Natural killer cell treated with Interleukin-12 subunit alpha and Interleukin-12 subunit beta and Interleukin-15 and Interleukin-18, amount 100 ng/mL, for 72 hours (primary cell): Measurements from ENCODE around the gene C2CD5. TPM values are rescaled to one million over a fixed set of nuclear protein-coding genes. Genes with fewer than 3 reads are reported as not detected.
"Not testable (repeated sequence)": the region's sequence is repeated elsewhere in the genome, so short reads cannot be mapped to it uniquely, and the experiment has no call there.

Source experiments
- ATAC-seq, 2 donors: fragments of 150-1000 bp; cut with Tn5 transposase in 1 of 2; sonication (Bioruptor Pico), chemical (Tn5 transposase) in 1 of 2; 2 replicates each; pipeline ENCODE4 v1.10.0; 2021
- DNase-seq: peaks from one replicate; pipeline ENCODE4 v3.0.0; 2022; ENCODE audit warnings: low spot score
- H3K27ac Mint-ChIP-seq, 2 donors: 1 replicate in 1 of 2; 2 replicates in 1 of 2; pipeline ENCODE4 v1.8.0; 2022; ENCODE audit warnings: mixed read lengths in 2 of 2, mild to moderate bottlenecking in 1 of 2, moderate library complexity in 1 of 2
- H3K27me3 Mint-ChIP-seq, 2 donors: 1 replicate in 1 of 2; 2 replicates in 1 of 2; pipeline ENCODE4 v1.8.0; 2022; ENCODE audit warnings: mixed read lengths in 2 of 2
- H3K36me3 Mint-ChIP-seq: one replicate; pipeline ENCODE4 v1.8.0; 2022; ENCODE audit warnings: mixed read lengths
- H3K4me1 Mint-ChIP-seq, 2 donors: 1 replicate in 1 of 2; 2 replicates in 1 of 2; pipeline ENCODE4 v1.8.0; 2022; ENCODE audit warnings: low read depth in 2 of 2, mixed read lengths in 2 of 2, mild to moderate bottlenecking in 1 of 2
- H3K4me3 Mint-ChIP-seq: one replicate; pipeline ENCODE4 v1.8.0; 2022; ENCODE audit warnings: mixed read lengths
- H3K9me3 Mint-ChIP-seq: 2 replicates; pipeline ENCODE4 v1.8.0; 2022; ENCODE audit warnings: mixed read lengths
- total RNA-seq, 2 donors: library from RNA; stranded (reverse); gene quantifications; one replicate each; pipeline ENCODE4 v1.2.3, GENCODE V29; 2022

C2CD5 gene
- total RNA-seq, 2 donors from 2014 or later: 22.4 to 36.6 TPM

GRCh38 chr12:22529281-22530060, 14.9 kb downstream of the C2CD5 start:
- Mint-ChIP-seq H3K27me3 (no peaks in the 10 kb centered on the region), H3K27ac (no peak overlapping the region), H3K4me1 (peaks cover 10 to 13% of the 10 kb centered on the region in 2 donors), H3K9me3 (no peaks in the 10 kb centered on the region), H3K4me3 (no peak overlapping the region), H3K36me3 (peaks cover 20% of the 10 kb centered on the region)
- no peak for DNase-seq
- no peak for ATAC-seq

GRCh38 chr12:22527999-22528398, 16.3 kb downstream of the C2CD5 start:
- Mint-ChIP-seq H3K4me3 (no peak overlapping the region), H3K27ac (no peak overlapping the region), H3K27me3 (no peaks in the 10 kb centered on the region), H3K4me1 (peaks cover 5 to 7% of the 10 kb centered on the region in 2 donors), H3K9me3 (no peaks in the 10 kb centered on the region), H3K36me3 (peaks cover 14% of the 10 kb centered on the region)
- DNase-seq: no peak
- ATAC-seq: no peak

- Mint-ChIP-seq H3K27me3 (no peaks in the 10 kb centered on the region), H3K4me3 (no peak overlapping the region), H3K36me3 (peaks cover 8% of the 10 kb centered on the region), H3K27ac (no peak overlapping the region), H3K9me3 (no peaks in the 10 kb centered on the region), H3K4me1 (no peaks in the 10 kb centered on the region)
- ATAC-seq (no peak), DNase-seq (no peak)
Measured at GRCh38 chr12:22526836-22527235, 17.5 kb downstream of the C2CD5 start.

- H3K36me3 Mint-ChIP-seq: no peaks in the 10 kb centered on the region
- H3K4me1 Mint-ChIP-seq: no peaks in the 10 kb centered on the region
- no peaks in the 10 kb centered on the region for H3K27me3 Mint-ChIP-seq
- H3K4me3 Mint-ChIP-seq: no peak overlapping the region
- H3K27ac Mint-ChIP-seq: no peak overlapping the region
- ATAC-seq (no peak), DNase-seq (no peak)
- H3K9me3 Mint-ChIP-seq: no peaks in the 10 kb centered on the region
Measured at GRCh38 chr12:22525426-22525825, 18.9 kb downstream of the C2CD5 start.

- H3K9me3 Mint-ChIP-seq: no peaks in the 10 kb centered on the region
- H3K27ac Mint-ChIP-seq: no peak overlapping the region
- H3K27me3 Mint-ChIP-seq: no peaks in the 10 kb centered on the region
- no peak overlapping the region for H3K4me3 Mint-ChIP-seq
- ATAC-seq (no peak), DNase-seq (no peak)
- H3K4me1 Mint-ChIP-seq: no peaks in the 10 kb centered on the region
- peaks cover 4% of the 10 kb centered on the region for H3K36me3 Mint-ChIP-seq
Measured at GRCh38 chr12:22518998-22519397, 25.3 kb downstream of the C2CD5 start.

GRCh38 chr12:22518060-22518719, 26.2 kb downstream of the C2CD5 start:
- Mint-ChIP-seq H3K4me3 (no peak overlapping the region), H3K27me3 (no peaks in the 10 kb centered on the region), H3K9me3 (no peaks in the 10 kb centered on the region), H3K36me3 (peaks cover 4% of the 10 kb centered on the region), H3K4me1 (no peaks in the 10 kb centered on the region), H3K27ac (no peak overlapping the region)
- ATAC-seq (no peak), DNase-seq (no peak)

GRCh38 chr12:22514875-22515274, 29.5 kb downstream of the C2CD5 start:
- H3K4me1 Mint-ChIP-seq: no peaks in the 10 kb centered on the region
- H3K4me3 Mint-ChIP-seq: no peak overlapping the region
- no peaks in the 10 kb centered on the region for H3K27me3 Mint-ChIP-seq
- no peaks in the 10 kb centered on the region for H3K9me3 Mint-ChIP-seq
- H3K27ac Mint-ChIP-seq: no peak overlapping the region
- H3K36me3 Mint-ChIP-seq: peaks cover 4% of the 10 kb centered on the region
- no peak for ATAC-seq
- DNase-seq: no peak

GRCh38 chr12:22505826-22506225, 38.5 kb downstream of the C2CD5 start:
- H3K9me3 Mint-ChIP-seq: no peaks in the 10 kb centered on the region
- H3K27ac Mint-ChIP-seq: no peak overlapping the region
- H3K27me3 Mint-ChIP-seq: no peaks in the 10 kb centered on the region
- no peaks in the 10 kb centered on the region for H3K36me3 Mint-ChIP-seq
- no peak overlapping the region for H3K4me3 Mint-ChIP-seq
- H3K4me1 Mint-ChIP-seq: no peaks in the 10 kb centered on the region
- DNase-seq (no peak), ATAC-seq (no peak)

- Mint-ChIP-seq H3K36me3 (no peaks in the 10 kb centered on the region), H3K9me3 (no peaks in the 10 kb centered on the region), H3K27me3 (no peaks in the 10 kb centered on the region), H3K4me3 (no peak overlapping the region), H3K27ac (no peak overlapping the region), H3K4me1 (no peaks in the 10 kb centered on the region)
- DNase-seq (no peak), ATAC-seq (no peak)
Measured at GRCh38 chr12:22500100-22500499, 44.2 kb downstream of the C2CD5 start.

- Mint-ChIP-seq H3K27me3 (no peaks in the 10 kb centered on the region), H3K36me3 (no peaks in the 10 kb centered on the region), H3K27ac (no peak overlapping the region), H3K4me3 (no peak overlapping the region), H3K9me3 (no peaks in the 10 kb centered on the region), H3K4me1 (no peaks in the 10 kb centered on the region)
- ATAC-seq: no peak
- no peak for DNase-seq
Measured at GRCh38 chr12:22499445-22499844, 44.9 kb downstream of the C2CD5 start.

- H3K4me3 Mint-ChIP-seq: no peak overlapping the region
- DNase-seq (no peak), ATAC-seq (no peak)
- H3K27ac Mint-ChIP-seq: no peak overlapping the region
- peaks cover 15% of the 10 kb centered on the region for H3K36me3 Mint-ChIP-seq
- H3K9me3 Mint-ChIP-seq: no peaks in the 10 kb centered on the region
- no peaks in the 10 kb centered on the region for H3K27me3 Mint-ChIP-seq
- no peaks in the 10 kb centered on the region for H3K4me1 Mint-ChIP-seq
Measured at GRCh38 chr12:22494319-22494718, 50.0 kb downstream of the C2CD5 start.

GRCh38 chr12:22491034-22491433, 53.3 kb downstream of the C2CD5 start:
- no peaks in the 10 kb centered on the region for H3K27me3 Mint-ChIP-seq
- peaks cover 20% of the 10 kb centered on the region for H3K36me3 Mint-ChIP-seq
- no peak overlapping the region for H3K4me3 Mint-ChIP-seq
- ATAC-seq (no peak), DNase-seq (no peak)
- no peak overlapping the region for H3K27ac Mint-ChIP-seq
- H3K9me3 Mint-ChIP-seq: no peaks in the 10 kb centered on the region
- no peaks in the 10 kb centered on the region for H3K4me1 Mint-ChIP-seq

- Mint-ChIP-seq H3K27me3 (no peaks in the 10 kb centered on the region), H3K9me3 (no peaks in the 10 kb centered on the region), H3K4me3 (no peak overlapping the region), H3K4me1 (no peaks in the 10 kb centered on the region), H3K36me3 (peaks cover 28% of the 10 kb centered on the region), H3K27ac (no peak overlapping the region)
- ATAC-seq (no peak), DNase-seq (no peak)
Measured at GRCh38 chr12:22488478-22488877, 55.9 kb downstream of the C2CD5 start.

- not testable (repeated sequence) for H3K4me1 Mint-ChIP-seq, H3K27ac Mint-ChIP-seq, ATAC-seq, DNase-seq, H3K4me3 Mint-ChIP-seq, H3K27me3 Mint-ChIP-seq, H3K9me3 Mint-ChIP-seq
- peaks cover 29% of the 10 kb centered on the region for H3K36me3 Mint-ChIP-seq
Measured at GRCh38 chr12:22487683-22488082, 56.7 kb downstream of the C2CD5 start.
